ENCODE results near the gene KPNA5.
"Not testable (repeated sequence)": the region's sequence is repeated elsewhere in the genome, so short reads cannot be mapped to it uniquely, and the experiment has no call there.

Gene KPNA5

DNA sequence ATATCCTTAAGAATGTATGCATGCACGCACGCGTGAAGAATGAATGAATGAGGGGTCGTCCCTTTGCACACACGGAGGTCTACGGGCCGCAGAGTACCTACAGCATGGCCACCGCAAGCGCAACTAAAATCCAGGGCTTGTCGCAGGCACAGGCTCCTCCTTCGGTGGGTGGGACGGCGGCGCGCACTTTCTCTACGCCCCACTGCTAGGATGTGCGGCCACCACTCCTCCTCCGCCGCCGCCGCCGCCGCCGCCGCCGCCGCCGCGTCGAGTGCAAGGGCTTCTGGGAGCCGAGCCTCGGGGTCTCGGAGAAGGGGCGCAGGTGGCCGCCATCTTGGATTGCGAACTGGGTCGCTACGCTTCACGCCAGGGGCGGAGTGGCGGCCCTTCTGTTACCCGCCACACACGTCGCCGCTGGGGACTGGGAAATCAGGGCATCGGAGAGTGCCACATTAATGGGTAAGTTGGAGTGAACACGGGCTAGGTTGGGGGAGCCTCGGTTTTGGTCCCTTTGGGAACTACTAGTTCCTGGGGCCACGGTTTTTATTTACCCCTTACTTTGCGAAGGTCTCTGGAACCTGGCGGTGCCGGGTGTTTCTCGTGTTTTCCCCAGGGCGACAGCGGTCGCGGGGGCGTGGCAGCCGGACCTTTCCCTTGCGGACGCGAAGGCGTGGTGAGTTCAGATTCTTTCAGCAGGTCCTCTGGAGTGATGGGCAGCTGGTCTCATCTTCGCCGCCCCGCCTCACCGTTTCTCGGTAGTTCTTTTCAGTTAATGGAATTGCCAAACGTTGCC lies at the start of gene KPNA5:
Gene KPNA5, plus strand, starts transcription at position 332 of the 793 bp plus-strand sequence. Its CDS starts 124 bp downstream, at position 456.
- DNase-seq: peak; percentile 92

DNA sequence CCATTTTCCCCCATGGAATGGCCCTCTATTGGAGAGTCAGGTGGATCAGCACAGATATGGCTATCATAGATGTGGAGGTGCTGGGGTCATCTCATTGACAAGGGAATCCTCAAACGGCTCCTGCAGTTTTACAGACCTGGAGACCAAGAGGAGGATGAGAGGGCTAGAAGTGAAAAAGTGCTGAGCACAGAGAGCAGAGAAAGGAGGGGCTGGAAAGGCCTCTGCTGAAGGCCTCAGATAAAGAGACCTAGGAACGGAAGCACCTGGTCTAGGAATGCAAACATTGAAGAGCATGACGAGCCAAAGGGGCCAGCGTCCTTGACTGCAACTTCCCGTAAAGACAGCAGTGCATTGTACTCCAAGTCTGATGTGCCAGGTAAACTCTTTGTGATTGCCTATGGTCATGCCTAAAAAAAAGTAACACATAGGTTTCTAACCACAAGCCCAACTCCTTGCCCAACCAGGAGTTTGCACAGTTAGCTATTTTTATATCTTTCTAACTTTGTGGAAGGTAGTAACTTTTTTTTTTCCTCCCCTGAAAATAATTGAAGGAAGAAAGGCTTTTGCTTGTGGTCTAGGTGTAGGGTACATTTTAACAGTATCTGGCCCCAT lies 49.5 kb upstream of the KPNA5 start:
- DNase-seq: no peak

DNA sequence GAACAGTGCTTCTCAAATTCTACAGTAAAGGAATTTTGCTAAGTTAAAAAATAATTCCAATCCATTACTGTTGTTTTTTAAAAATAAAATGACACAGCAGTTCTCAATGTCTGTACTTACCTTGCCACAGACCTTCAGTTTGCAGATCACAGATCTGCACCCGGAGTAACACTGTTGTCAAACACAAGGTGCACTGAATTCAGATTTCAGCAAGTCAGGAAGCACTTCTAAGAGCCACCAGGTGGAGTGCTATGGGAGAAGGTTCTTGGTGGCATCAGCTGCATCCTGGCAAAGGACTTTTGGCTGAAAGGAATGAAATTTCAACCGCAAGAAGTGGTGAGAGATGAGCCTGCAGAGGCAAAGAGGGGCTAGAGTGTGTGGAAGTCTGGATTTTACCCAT lies 47.3 kb upstream of the KPNA5 start:
- no peak for DNase-seq

DNA sequence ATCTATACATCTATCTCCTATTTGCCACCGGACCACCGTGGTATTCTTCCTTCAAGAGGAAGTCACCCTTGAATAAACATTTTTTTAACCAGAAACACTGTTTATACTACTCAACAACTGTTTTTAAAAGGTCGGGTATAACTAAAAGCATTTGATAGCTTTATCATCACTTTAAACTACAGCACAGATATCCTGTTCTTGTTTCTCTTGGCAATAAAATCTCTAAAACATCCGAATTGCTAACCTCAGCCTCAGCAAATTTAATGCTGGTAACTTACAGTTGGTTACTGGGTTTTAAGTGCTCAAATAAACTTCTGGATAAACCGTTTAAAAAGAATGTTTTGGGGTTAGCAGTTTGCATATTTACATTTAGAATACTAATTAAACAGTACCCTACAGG lies 32.9 kb upstream of the KPNA5 start:
- DNase-seq: no peak

DNA sequence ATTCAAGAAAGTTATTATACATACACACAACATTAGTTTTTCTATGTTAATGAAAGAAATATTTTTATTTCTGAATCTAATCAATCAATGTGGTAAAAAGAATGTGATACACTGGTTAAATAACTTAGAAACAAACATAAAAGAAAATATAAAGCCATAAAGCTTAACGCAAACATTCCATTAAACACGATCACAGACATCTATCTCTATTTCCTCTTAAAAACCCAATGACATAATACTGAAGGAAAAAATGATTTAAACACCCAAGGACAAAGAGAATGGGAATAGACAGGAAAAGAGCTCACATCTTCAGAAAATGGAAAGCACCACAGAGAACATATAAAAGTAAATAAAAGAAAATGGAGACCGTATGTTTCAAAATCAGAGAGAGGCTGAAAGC lies 31.9 kb upstream of the KPNA5 start:
- no peak for DNase-seq

DNA sequence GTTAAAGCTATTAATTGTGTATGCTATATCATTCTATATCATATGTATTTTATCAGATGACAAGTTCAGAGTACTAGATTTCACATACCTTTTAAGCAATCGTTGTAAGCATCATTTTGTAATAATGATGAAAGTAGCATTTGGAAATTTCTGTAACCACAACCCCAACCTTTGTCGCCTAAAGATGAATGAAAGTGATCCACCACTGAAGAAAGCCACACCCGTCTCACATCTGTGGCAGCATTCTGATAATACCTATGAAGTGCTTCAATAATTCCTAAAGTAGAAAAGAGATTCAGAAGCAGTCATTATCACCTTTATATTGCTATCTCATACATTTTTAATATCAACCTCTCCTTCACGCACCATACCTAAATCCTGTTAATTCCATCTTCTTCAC lies 29.1 kb upstream of the KPNA5 start:
- DNase-seq: no peak

DNA sequence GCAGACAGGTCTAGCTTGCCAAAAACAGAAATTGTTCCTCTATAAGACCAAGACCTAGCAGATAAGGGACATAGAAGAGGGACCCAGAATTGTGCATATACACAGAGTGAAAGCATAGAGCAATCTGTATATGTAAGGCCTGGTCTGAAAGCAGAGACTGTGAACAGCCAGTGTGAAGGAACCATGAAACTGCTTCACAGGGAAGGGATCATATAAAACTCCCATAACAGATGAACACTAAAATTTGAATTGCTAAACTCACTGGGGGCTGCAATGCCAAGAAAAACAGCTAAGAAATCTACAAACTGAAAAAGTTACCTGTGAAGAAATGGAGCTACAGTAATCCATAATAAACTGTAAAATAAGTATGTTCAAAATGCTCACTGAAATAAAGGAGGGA lies 19.4 kb upstream of the KPNA5 start:
- DNase-seq: no peak

DNA sequence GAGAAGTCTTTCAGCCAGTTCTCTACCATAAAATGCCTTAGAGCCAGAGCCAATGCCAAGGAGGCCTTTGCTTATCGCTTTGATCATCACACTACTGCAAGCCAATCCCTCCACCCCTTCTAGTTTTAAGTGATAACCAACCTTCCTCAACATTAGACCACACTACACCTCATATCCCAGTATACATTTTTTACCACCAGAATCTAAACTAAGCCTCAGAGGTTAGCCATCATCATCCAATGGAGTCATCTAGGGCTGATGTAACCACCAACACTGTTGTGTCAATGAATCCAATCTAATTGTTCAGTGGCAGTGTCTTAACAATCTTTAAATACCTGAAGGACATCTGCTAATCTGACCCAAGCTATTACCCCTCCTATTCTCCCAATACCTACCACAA lies 18.8 kb upstream of the KPNA5 start:
- no peak for DNase-seq

DNA sequence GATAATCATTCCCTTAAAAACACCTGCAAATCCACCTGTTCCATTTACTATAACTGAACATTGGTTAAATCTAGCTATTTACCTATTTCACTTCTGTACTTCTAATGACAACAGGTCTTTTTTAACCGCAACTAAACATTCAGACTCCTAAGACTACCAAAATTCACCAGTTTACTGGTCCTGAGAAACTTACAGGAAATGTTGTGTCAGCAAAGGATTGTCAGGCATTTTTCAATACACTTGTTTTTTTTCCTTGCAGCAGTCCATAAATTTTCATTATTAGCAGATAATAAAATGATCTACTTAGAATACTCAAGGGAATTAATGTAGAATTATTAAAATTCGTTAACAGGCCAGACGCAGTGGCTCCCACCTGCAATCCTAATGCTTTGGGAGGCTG lies 17.7 kb upstream of the KPNA5 start:
- no peak for DNase-seq

DNA sequence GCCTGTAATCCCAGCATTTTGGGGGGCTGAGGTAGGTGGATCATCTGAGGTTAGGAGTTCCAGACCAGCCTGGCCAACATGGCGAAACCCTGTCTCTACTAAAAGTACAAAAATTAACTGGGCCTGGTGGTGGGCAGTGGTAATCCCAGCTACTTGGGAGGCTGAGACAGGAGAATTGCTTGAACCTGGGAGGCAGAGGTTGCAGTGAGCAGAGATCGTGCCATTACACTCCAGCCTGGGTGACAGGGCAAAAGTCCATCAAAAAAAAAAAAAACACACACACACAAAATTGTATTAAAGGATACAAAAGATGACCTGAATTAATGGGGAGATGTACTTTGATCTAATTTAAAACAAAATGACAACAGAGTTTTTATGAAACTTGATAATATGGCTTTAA lies 16.8 kb upstream of the KPNA5 start:
- DNase-seq: not testable (repeated sequence)

DNA sequence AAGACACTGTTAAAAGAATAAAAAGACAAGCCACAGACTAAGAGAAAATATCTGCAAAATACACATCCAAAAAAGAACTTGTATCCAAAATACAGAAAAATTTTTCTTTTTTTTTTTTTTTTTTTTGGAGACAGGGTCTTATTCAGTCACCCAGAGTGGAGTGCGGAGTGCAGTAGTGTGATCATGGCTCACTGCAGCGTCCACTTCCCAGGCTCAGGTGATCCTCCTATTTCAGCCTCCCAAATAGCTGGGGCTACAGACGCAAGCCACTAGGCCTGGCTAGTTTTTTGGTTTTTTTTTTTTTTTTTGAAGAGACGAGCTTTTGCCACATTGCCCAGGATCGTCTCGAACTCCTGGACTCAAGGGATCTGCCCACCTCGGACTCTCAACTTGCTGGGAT lies 15.5 kb upstream of the KPNA5 start:
- no peak for DNase-seq

DNA sequence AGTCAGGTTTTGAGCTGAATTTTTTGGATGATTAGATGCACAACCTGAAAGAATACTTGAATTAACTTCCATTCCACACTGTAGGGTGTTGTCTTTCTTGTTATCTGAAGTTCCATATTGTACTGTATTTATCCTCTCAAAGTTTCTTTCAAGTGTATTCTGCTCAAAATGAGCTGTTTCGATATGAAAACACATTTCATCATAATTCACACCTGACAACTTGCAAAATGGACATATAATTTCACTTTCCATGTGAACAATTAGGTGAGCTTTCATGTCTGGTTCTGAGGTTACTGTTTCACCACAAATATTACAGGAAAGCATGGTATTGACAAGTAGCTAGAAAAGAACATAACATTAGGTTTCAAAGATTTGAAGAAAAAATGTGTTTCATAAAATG lies 14.1 kb upstream of the KPNA5 start:
- DNase-seq: no peak

DNA sequence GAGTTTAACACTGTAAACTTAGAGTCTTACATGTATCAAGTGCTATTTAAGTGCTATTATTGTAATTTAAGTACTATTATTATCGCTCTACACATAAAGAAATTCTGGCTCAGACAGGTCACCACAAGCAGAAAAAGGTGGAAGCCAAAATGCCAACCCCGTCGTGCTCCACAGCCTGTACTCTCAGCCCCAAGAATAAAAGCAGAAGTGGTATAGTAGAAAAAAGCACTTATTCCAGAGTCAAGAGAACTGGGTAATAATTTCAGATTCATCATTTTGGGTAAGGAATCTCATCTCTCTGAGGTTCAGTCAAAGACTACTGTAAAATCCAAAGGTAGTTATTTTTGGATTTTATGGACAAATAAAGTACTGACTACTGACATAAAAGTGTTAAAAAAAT lies 13.4 kb upstream of the KPNA5 start:
- DNase-seq: no peak

DNA sequence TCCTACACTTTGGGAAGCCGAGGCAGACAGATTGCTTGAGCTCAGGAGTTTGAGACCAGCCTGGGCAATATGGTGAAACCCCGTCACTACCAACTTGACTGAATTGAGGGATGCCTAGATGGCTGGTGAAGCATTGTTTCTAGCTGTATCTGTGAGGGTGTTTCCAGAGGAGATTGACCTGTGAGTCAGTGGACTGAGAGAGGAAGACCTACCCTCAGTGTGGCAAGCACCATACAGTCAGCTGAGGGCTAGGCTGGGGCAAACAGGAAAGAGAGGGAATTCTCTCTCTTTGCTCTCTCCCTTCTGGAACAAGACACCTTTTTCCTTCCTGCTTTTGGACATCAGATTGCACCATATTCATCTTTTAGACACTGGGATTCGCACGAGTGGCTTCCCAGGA lies 8.7 kb upstream of the KPNA5 start:
- DNase-seq: no peak

DNA sequence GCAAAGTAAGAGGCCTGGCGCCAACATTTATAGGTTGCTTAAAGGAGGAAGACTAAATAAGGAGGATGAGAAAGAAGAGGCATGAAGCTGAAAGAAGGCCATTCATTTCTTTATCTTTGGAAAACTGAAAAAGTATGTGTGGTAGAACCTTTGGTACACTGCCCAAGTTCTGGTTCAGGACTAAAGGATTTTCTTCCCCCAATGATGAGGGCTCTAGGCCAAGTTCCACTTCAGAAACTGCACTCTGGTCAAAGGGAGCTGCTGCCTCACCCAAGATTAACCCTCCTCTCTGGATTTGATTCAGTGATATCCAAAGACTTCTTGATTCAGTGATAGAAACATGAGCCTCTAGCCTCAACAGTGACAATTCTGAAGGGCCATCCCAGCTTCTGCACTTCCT lies 5.0 kb upstream of the KPNA5 start:
- DNase-seq: no peak

DNA sequence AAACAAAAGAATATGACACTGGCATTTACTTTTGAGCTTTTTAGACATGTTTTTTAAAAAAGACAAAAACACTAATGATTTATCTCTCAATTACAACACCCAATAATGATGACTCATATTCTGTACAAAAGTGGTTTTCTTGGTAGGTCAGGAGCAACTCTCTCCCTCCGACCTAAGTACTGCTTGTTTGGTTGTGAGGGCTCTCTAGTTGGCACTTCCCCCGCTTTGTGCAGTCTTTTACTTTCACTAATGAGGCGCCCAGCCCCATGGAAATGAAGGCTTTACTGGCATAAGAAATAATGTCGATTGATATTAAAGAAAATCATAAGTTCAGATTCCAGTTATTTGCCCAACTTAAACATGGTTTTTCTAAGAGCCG lies 1.3 kb downstream of the KPNA5 start:
- DNase-seq: no peak

DNA sequence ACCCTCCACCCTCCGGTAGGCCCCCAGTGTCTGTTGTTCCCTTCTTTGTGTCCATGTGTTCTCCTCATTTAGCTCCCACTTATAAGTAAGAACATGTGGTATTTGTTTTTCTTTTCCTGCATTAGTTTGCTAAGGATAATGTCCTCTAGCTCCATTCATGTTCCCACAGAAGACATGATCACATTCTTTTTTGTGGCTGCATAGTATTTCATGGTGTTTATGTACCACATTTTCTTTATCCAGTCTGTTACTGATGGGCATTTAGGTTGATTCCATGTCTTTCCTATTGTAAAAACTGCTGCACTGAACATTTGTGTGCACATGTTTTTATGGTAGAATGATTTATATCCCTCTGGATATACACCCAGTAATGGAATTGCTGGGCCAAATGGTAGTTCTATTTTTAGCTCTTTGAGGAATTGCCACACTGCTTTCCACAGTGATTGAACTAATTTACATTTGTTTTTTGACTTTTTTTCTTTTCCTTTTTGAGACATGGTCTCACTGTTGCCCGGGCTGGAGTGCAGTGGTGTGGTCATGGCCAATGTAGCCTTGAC lies 4.5 kb downstream of the KPNA5 start:
- no peak for DNase-seq

DNA sequence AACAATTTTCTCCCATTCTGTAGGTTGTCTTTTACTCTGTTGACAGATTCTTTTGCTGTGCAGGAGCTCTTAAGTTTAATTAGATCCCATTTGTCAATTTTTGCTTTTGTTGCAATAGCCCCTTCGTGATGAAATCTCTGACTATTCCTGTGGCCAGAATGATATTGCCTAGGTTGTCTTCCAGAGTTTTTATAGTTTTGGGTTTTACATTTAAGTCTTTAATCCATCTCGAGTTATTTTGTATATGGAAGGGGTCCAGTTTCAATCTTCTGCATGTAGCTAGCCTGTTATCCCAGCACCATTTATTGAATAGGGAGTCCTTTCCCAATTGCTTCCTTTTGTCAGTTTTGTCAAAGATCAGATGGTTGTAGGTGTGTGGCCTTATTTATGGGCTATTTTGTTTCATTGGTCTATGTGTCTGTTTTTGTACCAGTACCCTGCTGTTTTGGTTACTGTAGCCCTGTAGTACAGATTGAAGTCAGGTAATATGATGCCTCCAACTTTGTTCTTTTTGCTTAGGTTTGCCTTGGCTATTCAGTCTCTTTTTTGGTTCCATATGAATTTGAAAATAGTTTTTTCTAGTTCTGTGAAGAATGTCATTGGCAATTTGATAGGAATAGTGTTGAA lies 5.6 kb downstream of the KPNA5 start:
- DNase-seq: not testable (repeated sequence)

DNA sequence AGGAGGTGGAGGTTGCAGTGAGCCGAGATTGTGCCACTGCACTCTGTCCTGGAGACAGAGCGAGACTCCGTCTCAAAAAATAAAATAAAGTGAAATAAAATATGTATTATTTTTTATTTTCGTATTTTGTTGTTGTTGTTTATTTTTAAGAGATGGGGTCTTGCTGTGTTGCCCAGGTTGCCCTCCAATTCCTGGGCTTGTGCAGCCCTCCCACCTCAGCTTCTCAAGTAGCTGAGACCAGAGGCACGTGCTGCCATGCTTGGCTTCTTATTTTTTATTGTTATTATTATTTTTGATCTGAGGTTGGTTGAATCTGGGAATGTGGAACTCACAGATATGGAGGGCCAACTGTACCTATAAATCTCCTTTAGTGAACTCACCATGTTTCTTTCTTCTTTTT lies 10.1 kb downstream of the KPNA5 start:
- no peak for DNase-seq

DNA sequence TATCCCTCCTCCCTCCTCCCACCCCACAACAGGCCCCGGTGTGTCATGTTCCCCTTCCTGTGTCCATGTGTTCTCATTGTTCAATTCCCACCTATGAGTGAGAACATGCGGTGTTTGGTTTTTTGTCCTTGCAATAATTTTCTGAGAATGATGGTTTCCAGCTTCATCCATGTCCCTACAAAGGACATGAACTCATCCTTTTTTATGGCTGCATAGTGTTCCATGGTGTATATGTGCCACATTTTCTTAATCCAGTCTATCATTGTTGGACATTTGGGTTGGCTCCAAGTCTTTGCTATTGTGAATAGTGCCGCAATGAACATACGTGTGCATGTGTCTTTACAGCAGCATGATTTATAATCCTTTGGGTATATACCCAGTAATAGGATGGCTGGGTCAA lies 11.9 kb downstream of the KPNA5 start:
- not testable (repeated sequence) for DNase-seq

DNA sequence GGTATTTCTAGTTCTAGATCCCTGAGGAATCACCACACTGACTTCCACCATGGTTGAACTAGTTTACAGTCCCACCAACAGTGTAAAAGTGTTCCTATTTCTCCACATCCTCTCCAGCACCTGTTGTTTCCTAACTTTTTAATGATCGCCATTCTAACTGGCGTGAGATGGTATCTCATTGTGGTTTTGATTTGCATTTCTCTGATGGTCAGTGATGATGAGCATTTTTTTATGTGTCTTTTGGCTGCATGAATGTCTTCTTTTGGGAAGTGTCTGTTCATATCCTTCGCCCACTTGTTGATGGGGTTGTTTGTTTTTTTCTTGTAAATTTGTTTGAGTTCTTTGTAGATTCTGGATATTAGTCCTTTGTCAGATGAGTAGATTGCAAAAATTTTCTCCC lies 12.3 kb downstream of the KPNA5 start:
- DNase-seq: not testable (repeated sequence)

DNA sequence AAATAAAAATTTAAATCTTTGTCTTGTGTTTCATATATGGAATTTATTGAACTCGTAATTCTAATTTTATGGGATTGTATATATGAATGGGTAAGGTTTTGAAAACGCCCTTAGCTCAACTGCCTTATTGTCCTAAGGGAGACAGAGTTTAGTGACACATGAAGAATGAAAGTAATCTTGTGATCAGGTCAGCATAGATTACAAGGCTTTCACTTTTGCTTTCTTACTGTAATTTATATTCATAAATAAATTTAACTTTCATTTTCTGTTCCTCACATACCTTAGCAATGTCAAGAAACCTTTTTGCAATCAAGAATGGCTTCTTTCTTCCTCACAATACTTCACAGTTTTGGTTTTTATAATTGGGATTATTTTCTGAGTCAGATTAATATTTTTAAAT lies 14.4 kb downstream of the KPNA5 start:
- DNase-seq: no peak

DNA sequence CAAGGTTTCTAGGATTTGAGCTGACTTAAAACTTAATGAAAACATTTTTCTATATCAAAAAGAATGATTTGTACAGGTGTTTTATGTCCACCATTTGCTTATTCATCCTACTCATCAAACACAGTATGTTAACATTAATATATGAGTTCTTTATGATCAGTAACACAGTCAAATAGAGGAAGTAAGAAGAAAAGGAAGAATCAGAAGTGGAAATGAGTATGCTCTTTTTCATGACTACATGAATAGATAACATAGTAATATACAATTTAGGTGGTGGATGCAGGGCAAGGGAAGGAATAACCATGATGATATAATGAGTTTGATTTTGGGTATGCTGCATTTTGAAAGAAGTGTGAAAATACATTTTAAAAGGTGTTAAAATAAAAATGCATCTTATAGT lies 16.5 kb downstream of the KPNA5 start:
- DNase-seq: no peak

DNA sequence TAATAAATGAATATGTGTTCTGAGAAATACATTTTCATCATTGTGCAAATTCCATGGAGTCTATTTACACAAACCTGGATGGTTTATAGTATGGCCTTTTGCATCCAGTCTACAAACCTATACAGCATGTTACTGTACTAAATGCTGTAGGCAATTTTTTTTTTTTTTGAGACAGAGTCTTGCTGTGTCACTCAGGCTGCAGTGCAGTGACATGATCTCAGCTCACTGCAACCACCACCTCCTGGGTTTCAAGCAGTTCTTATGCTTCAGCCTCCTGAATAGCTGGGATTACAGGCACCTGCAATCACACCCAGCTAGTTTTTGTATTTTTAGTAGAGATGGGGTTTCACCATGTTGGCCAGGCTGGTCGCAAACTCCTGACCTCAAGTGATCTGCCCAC lies 22.9 kb downstream of the KPNA5 start:
- DNase-seq: not testable (repeated sequence)
